ENCODE data around the gene GALE. TPM values are rescaled to one million over a fixed set of nuclear protein-coding genes. Genes with fewer than 3 reads are reported as not detected.

The GALE gene
- total and polyA plus RNA-seq, 2 of the 13 experiments (the other 11 are each of a cell fraction or from before 2014, with no cell fraction given) = 85.2 to 88.4 TPM

DNA sequence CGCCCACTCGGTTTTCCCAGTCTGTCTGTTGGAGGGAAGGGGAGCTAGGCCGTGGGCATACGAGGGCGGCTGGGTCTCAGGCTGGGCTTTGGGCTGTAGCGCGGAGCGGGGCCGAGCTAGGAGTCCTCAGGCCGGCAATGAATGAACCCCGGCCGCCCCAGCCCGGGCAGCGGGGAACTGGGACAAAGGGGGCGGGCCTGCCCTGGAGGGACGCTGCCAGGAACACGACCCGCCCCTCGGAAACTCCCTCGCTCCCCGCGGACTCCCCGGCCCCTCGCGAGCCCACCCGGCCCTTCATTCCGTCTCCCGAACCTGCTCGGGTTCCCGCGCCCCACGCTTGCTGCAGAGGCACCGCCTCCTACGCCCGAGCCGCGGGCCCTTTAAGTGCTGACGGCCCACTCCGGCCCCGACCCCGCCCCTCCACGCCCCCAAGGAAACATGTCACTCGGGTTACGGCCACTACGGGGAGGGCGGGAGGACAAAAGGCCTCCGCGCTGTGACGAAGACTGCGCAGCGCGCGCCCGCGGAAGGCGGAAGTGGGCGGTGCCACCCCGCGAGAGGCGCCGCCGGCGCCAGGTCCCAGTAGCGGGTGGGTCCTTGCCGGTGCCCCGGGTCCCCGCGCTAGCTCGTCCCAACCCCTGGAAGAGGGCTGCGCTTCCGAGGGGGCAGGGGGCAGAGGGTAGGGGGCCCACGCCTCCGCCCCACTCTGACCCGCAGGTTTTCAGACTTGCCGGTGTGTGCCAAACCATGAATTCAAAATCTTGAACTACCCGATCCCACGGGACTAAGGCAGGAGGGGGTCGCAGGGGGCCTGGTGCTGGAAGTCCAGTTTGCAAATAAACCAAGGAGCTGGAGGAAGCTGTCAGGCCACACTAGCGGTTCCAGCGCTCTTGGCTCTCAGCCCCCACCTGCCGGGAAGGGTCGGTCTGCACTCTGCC is at the start of gene GALE (continued):
- TF ChIP-seq, protein P1, sequence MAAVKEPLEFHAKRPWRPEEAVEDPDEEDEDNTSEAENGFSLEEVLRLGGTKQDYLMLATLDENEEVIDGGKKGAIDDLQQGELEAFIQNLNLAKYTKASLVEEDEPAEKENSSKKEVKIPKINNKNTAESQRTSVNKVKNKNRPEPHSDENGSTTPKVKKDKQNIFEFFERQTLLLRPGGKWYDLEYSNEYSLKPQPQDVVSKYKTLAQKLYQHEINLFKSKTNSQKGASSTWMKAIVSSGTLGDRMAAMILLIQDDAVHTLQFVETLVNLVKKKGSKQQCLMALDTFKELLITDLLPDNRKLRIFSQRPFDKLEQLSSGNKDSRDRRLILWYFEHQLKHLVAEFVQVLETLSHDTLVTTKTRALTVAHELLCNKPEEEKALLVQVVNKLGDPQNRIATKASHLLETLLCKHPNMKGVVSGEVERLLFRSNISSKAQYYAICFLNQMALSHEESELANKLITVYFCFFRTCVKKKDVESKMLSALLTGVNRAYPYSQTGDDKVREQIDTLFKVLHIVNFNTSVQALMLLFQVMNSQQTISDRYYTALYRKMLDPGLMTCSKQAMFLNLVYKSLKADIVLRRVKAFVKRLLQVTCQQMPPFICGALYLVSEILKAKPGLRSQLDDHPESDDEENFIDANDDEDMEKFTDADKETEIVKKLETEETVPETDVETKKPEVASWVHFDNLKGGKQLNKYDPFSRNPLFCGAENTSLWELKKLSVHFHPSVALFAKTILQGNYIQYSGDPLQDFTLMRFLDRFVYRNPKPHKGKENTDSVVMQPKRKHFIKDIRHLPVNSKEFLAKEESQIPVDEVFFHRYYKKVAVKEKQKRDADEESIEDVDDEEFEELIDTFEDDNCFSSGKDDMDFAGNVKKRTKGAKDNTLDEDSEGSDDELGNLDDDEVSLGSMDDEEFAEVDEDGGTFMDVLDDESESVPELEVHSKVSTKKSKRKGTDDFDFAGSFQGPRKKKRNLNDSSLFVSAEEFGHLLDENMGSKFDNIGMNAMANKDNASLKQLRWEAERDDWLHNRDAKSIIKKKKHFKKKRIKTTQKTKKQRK (IDR thresholded peaks at IDR 0.05; ENCODE audit: low read length) = no peak
- TF ChIP-seq, protein P2, sequence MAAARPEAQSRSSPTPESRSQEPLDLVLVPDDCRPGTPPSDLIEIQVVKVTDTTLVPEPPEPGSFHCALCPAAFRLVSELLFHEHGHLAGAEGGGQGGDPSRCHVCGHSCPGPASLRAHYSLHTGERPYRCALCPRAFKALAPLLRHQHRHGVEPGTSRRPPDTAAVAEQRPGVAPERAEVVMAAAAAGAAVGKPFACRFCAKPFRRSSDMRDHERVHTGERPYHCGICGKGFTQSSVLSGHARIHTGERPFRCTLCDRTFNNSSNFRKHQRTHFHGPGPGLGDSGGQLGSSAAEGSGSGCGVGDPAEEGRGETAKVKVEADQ (CRISPR knock-in tag; IDR thresholded peaks at IDR 0.05; ENCODE audit: borderline replicate concordance) = peak; percentile 80; the same call in 1 of the 2 replicates
- TF ChIP-seq PAWR (CRISPR knock-in tag; IDR thresholded peaks at IDR 0.05; ENCODE audit: borderline replicate concordance) (no peak), ZNF556 (CRISPR knock-in tag; IDR thresholded peaks at IDR 0.05; ENCODE audit: borderline replicate concordance) (no peak; the same call in 1 of the 2 replicates), ZNF431 (CRISPR knock-in tag; IDR thresholded peaks at IDR 0.05; ENCODE audit: borderline replicate concordance, low read depth) (no peak), ASH2L (IDR thresholded peaks at IDR 0.05; ENCODE audit: insufficient read length, low read depth, low read length) (peak; percentile 14), ZNF674 (CRISPR knock-in tag; IDR thresholded peaks at IDR 0.05; ENCODE audit: low read depth) (no peak; the same call in 1 of the 2 replicates), RARG (CRISPR knock-in tag; IDR thresholded peaks at IDR 0.05; ENCODE audit: low read depth) (no peak), ARNTL (CRISPR knock-in tag; IDR thresholded peaks at IDR 0.05) (no peak), MEIS2 (CRISPR knock-in tag; IDR thresholded peaks at IDR 0.05) (no peak; the same call in 1 of the 2 replicates), PLRG1 (conservative IDR thresholded peaks at IDR 0.05) (no peak), SOX6 (IDR thresholded peaks at IDR 0.05) (no peak), SOX6 (CRISPR knock-in tag; IDR thresholded peaks at IDR 0.05) (peak; percentile 69), PHB2 (IDR thresholded peaks at IDR 0.05; ENCODE audit: partially characterized antibody) (no peak), ZNF205 (CRISPR knock-in tag; IDR thresholded peaks at IDR 0.05) (peak; percentile 22; the same call in 1 of the 2 replicates), ISL2 (CRISPR knock-in tag; IDR thresholded peaks at IDR 0.05) (0 out of 2 replicates have a peak, but pooled peaks have one; percentile 26), ZNF777 (CRISPR knock-in tag; IDR thresholded peaks at IDR 0.05) (no peak; the same call in none of the 2 replicates), HOXA7 (CRISPR knock-in tag; IDR thresholded peaks at IDR 0.05) (no peak), ZNF614 (CRISPR knock-in tag; IDR thresholded peaks at IDR 0.05; ENCODE audit: borderline replicate concordance) (peak; percentile 59; the same call in 1 of the 2 replicates), ZNF207 (IDR thresholded peaks at IDR 0.05; ENCODE audit: borderline replicate concordance) (no peak), ZNF766 (CRISPR knock-in tag; IDR thresholded peaks at IDR 0.05; ENCODE audit: borderline replicate concordance) (no peak)
- TF ChIP-seq, protein P3, sequence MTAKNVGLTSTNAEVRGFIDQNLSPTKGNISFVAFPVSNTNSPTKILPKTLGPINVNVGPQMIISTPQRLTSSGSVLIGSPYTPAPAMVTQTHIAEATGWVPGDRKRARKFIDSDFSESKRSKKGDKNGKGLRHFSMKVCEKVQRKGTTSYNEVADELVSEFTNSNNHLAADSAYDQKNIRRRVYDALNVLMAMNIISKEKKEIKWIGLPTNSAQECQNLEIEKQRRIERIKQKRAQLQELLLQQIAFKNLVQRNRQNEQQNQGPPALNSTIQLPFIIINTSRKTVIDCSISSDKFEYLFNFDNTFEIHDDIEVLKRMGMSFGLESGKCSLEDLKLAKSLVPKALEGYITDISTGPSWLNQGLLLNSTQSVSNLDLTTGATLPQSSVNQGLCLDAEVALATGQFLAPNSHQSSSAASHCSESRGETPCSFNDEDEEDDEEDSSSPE (CRISPR knock-in tag; IDR thresholded peaks at IDR 0.05) = peak; percentile 87; the same call in 1 of the 2 replicates
